Measurements from ENCODE around the gene MPZ.

DNA sequence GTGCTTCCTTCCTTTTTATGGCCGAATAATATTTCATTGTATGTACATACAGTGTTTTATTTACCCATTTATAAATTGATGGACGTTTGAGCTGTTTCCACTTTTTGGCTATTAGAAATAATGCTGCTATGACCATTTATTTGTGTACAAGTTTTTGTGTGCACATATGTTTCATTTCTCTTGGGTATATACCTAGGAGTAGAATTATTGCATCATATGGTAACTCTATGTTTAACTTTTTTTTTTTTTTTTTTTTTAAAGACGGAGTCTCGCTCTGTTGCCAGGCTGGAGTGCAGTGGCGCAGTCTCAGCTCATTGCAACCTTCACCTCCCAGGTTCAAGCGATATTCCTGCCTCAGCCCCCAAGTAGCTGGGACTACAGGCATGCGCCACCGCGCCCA is 23.4 kb upstream of the MPZ start:
- TF ChIP-seq SIN3A (IDR thresholded peaks at IDR 0.05; ENCODE audit: borderline replicate concordance, insufficient read depth, low read length) (no peak), POLR2AphosphoS5 (IDR thresholded peaks at IDR 0.05; ENCODE audit: low read depth, low read length) (no peak), TAF1 (IDR thresholded peaks at IDR 0.05; ENCODE audit: borderline replicate concordance, insufficient read depth, low read length) (no peak), FOXP2 (optimal IDR thresholded peaks at IDR 0.05; ENCODE audit: borderline replicate concordance, extremely low read depth, extremely low read length, insufficient read depth) (no peak)
- TF ChIP-seq, protein P1, sequence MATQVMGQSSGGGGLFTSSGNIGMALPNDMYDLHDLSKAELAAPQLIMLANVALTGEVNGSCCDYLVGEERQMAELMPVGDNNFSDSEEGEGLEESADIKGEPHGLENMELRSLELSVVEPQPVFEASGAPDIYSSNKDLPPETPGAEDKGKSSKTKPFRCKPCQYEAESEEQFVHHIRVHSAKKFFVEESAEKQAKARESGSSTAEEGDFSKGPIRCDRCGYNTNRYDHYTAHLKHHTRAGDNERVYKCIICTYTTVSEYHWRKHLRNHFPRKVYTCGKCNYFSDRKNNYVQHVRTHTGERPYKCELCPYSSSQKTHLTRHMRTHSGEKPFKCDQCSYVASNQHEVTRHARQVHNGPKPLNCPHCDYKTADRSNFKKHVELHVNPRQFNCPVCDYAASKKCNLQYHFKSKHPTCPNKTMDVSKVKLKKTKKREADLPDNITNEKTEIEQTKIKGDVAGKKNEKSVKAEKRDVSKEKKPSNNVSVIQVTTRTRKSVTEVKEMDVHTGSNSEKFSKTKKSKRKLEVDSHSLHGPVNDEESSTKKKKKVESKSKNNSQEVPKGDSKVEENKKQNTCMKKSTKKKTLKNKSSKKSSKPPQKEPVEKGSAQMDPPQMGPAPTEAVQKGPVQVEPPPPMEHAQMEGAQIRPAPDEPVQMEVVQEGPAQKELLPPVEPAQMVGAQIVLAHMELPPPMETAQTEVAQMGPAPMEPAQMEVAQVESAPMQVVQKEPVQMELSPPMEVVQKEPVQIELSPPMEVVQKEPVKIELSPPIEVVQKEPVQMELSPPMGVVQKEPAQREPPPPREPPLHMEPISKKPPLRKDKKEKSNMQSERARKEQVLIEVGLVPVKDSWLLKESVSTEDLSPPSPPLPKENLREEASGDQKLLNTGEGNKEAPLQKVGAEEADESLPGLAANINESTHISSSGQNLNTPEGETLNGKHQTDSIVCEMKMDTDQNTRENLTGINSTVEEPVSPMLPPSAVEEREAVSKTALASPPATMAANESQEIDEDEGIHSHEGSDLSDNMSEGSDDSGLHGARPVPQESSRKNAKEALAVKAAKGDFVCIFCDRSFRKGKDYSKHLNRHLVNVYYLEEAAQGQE (IDR thresholded peaks at IDR 0.05; ENCODE audit: insufficient read depth in 1 of 2, low read depth in 2 of 2, low read length in 2 of 2), result no peak

Data from PFSK-1 (cell line).